Tibial nerve (tissue), 3 donors: Measurements from ENCODE around the gene ELMO3.

Source experiments
- CTCF ChIP-seq, 5 experiments: fragments of 200-600 bp in 3 of 5; fragments of 450-650 bp in 2 of 5; sonication (generic) in 3 of 5; IDR thresholded peaks; one replicate each; pipeline ENCODE4 v1.5.1; 2016 to 2019; ENCODE audit warnings: antibody characterized with exemption in 5 of 5, mild to moderate bottlenecking in 3 of 5, moderate library complexity in 2 of 5
- POLR2A ChIP-seq, 2 donors: fragments of 450-650 bp; IDR thresholded peaks; one replicate each; pipeline ENCODE4 v1.6.1; 2017; ENCODE audit warnings: antibody characterized with exemption in 2 of 2, mild to moderate bottlenecking in 2 of 2, moderate library complexity in 2 of 2

DNA sequence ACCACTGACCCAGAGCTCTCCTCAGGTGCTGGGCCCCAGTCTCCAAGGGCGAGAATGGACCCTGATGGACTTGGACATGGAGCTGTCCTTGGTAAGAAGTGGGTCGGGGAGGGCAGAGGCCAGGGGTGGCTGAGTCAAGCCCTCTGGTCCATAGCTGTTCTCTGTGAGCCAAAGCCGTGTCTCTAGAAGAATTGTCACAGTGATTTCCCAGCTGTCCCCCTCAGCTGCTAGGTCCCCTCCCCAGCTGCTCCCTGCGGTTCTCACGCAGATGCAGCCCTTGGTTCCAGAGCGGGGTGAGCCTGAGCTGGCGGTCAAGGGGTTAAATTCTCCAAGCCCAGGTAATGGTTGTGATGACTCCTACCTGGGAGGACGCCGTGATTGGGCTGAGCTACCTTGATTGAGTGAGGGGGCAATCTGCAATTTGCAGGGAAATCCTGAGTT, 29.9 kb upstream of the ELMO3 start:
- no peak for TF ChIP-seq CTCF (IDR thresholded peaks at IDR 0.05)
- no peak for TF ChIP-seq POLR2A (IDR thresholded peaks at IDR 0.05)
